Measurements from ENCODE around the gene OR5V1.
"Not testable (repeated sequence)": the region's sequence is repeated elsewhere in the genome, so short reads cannot be mapped to it uniquely, and the experiment has no call there.

Gene OR5V1

DNA sequence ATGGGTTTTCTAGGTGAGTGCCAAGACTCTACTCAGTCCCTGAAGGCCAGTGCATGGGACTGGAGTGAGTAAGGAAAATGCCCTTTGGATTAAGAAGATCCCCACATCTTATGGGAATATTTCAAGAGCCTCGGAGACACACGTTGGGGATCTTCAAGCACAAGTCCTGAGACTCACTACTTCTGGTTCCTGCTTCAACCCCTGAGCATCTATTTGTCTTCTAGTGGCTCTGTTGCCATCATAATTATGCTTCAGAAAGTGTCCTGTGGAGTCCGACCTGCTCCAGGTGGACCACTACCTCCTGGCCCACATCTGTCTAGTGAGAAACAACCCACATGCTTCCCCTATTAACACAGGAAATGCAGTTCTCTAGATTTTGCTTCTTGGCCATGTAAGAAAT is at the start of gene OR5V1:
TSS of gene OR5V1 (minus strand) at position 101 of the 400 bp plus-strand sequence. CDS start 12,670 bp downstream, outside the sequence.
- no peaks in the 10 kb centered on the region for H3K4me1 Mint-ChIP-seq

DNA sequence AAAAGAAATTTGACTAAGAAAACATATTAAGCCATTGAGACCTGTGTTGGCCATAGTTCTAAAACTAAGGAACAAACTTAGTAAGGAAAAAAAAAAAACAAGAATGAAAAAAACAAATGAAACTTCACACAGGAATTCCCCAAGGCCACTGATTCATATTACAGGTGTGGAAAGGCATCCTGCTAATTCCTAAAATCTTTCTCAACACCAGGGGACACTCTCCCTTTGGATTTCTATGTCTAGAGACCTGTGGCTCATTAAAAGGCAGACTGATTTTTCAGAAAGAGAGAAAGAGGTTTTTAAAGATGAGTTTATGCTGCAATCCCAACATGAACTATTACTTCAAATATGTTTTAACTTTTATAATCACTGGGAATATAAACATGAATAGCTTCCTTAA is 45.9 kb upstream of the OR5V1 start, which contains the start of gene OR12D1:
TSS of gene OR12D1 (plus strand) at position 341 of the 400 bp plus-strand sequence.
- Mint-ChIP-seq H3K4me1 (no peaks in the 10 kb centered on the region), H3K9me3 (peaks cover 22 to 30% of the 10 kb centered on the region in 2 donors), H3K27me3 (peaks cover 44% of the 10 kb centered on the region), H3K27ac (no peak within 1 kb of the TSS), H3K4me3 (no peak within 1 kb of the TSS)
- DNase-seq: no peak
- ATAC-seq: no peak

More for the DNA sequence above, at the start of gene OR5V1:
- no peak within 1 kb of the TSS for H3K27ac Mint-ChIP-seq
- peaks cover 21% of the 10 kb centered on the region for H3K27me3 Mint-ChIP-seq
- no peaks in the 10 kb centered on the region for H3K9me3 Mint-ChIP-seq
- no peak within 1 kb of the TSS for H3K4me3 Mint-ChIP-seq
- DNase-seq (no peak), ATAC-seq (no peak)

DNA sequence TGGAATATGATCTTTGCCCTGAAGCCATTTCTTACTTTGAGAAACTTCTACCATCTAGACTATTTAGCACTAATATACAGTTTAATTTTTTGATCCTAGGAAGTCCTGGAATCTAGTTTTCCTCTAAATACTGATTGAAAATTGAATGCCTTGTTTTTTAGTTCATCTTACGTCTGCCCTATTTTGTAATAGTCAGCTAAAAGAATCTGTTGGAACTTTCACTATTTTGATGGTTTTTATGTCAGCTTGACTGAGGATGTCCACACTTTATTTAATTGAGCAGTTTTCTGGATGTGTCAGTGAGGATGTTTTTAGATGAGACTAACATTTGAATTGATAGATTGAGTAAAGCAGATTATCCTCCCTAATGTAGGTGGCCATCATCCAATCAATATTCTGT is 35.1 kb upstream of the OR5V1 start:
- H3K9me3 Mint-ChIP-seq: peaks cover 0 to 5% of the 10 kb centered on the region in 2 donors
- DNase-seq (no peak), ATAC-seq (no peak)
- no peaks in the 10 kb centered on the region for H3K4me1 Mint-ChIP-seq
- H3K27me3 Mint-ChIP-seq: peaks cover 52% of the 10 kb centered on the region
- no peak overlapping the region for H3K4me3 Mint-ChIP-seq
- no peak overlapping the region for H3K27ac Mint-ChIP-seq

DNA sequence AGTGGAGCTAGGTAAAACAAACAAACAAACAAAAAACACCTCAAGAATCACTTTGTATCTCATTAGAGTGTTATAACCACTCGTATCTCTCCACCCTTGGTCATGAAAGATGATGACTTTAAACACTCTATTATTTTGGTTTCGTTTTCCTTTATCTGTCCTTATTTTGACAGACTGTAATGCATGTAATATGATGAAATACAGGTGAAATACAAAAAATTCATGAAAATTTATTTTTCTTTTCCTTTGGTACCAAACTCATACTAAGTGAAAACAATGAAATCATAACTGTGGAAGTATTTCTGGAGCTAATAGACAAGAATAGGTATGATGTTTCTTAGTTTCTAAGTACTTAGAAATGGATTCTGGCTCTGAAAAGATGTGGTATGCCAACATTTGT is 30.9 kb upstream of the OR5V1 start:
- peaks cover 57% of the 10 kb centered on the region for H3K27me3 Mint-ChIP-seq
- DNase-seq: no peak
- H3K4me1 Mint-ChIP-seq: no peaks in the 10 kb centered on the region
- no peak overlapping the region for H3K4me3 Mint-ChIP-seq
- H3K27ac Mint-ChIP-seq: no peak overlapping the region
- no peaks in the 10 kb centered on the region for H3K9me3 Mint-ChIP-seq
- ATAC-seq: no peak

DNA sequence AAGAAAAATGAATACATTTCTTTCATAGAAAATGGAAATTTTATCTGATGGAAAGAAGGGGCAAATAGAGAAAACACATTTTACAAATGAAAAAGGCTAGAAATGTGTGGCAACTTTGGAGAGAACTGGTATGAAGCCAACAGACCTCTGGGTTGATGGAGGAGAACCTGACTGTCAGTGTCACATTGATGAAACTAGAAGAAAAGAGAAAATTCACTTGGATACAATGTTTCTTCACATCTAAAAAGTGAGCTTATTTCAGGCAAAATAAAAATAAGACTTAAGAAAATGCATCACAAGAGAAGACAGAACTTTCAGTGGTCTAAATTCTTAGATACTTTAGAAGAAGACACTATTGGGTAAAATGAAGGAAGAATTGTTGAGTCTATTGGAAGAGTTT is 26.7 kb upstream of the OR5V1 start, which contains the start of gene OR12D2:
TSS of gene OR12D2 (plus strand) at position 301 of the 400 bp plus-strand sequence. CDS start 1,069 bp downstream, outside the sequence.
- Mint-ChIP-seq H3K27me3 (peaks cover 57% of the 10 kb centered on the region), H3K4me1 (no peaks in the 10 kb centered on the region), H3K9me3 (no peaks in the 10 kb centered on the region), H3K27ac (no peak within 1 kb of the TSS), H3K4me3 (no peak within 1 kb of the TSS)
- ATAC-seq (no peak), DNase-seq (no peak)

GRCh38 chr6:29388533-29388932 is 19.9 kb upstream of the OR5V1 start:
- Mint-ChIP-seq H3K9me3 (no peaks in the 10 kb centered on the region), H3K27ac (no peak overlapping the region), H3K27me3 (peaks cover 46% of the 10 kb centered on the region), H3K4me3 (no peak overlapping the region), H3K4me1 (no peaks in the 10 kb centered on the region)
- ATAC-seq (no peak), DNase-seq (no peak)

- peaks cover 25% of the 10 kb centered on the region for H3K27me3 Mint-ChIP-seq
- H3K9me3 Mint-ChIP-seq: no peaks in the 10 kb centered on the region
- DNase-seq (no peak), ATAC-seq (no peak)
- no peak overlapping the region for H3K27ac Mint-ChIP-seq
- no peaks in the 10 kb centered on the region for H3K4me1 Mint-ChIP-seq
- H3K4me3 Mint-ChIP-seq: no peak overlapping the region
Observed at GRCh38 chr6:29376003-29376402, 7.3 kb upstream of the OR5V1 start.

DNA sequence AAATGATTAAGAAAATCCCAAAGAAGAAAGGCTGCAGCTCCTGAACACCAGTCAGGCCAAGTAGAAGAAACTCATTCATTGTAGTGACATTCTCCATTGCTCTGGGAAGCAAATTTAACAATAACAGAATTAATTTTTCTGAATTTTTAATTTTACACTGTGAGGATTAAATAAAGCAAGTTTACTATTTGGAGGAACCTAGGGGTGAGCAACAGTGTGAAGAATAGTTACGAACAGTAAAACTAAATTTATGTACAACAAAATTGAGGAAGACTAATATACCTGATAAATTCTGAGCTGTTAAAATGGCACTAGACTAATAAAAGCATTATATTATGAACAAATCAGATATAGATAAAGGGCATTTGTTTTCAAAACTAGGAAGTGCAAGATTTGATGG is 6.5 kb upstream of the OR5V1 start, which contains the start of gene OR12D3:
TSS of gene OR12D3 (minus strand) at position 101 of the 400 bp plus-strand sequence. CDS start at position 97, 4 bp downstream.
- H3K27me3 Mint-ChIP-seq: peaks cover 25% of the 10 kb centered on the region
- H3K27ac Mint-ChIP-seq: no peak within 1 kb of the TSS
- H3K9me3 Mint-ChIP-seq: no peaks in the 10 kb centered on the region
- no peak within 1 kb of the TSS for H3K4me3 Mint-ChIP-seq
- H3K4me1 Mint-ChIP-seq: no peaks in the 10 kb centered on the region
- DNase-seq: no peak
- ATAC-seq: no peak

DNA sequence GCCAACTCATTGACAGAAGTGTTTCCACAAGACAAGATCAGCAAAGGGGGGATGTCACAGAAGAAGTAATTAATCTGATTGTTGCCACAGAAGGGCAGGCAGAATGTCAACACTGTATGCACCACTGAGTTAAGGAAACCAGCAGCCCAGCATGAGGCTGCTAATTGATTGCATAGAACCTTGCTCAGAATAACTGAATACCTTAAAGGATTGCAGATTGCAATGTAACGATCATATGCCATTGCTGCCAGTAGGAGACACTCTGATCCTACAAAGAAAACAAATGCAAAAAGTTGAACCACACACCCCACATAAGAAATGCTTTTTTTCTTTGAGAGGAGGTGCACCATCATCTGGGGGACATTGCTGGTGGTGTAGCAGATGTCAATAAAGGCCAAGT is 13.1 kb downstream of the OR5V1 start:
- DNase-seq: no peak
- no peak overlapping the region for H3K27ac Mint-ChIP-seq
- no peak overlapping the region for H3K4me3 Mint-ChIP-seq
- H3K27me3 Mint-ChIP-seq: peaks cover 53% of the 10 kb centered on the region
- H3K9me3 Mint-ChIP-seq: peaks cover 15 to 17% of the 10 kb centered on the region in 2 donors
- H3K4me1 Mint-ChIP-seq: no peaks in the 10 kb centered on the region
- ATAC-seq: no peak

GRCh38 chr6:29354980-29355379 is 13.7 kb downstream of the OR5V1 start:
- ATAC-seq: no peak
- no peaks in the 10 kb centered on the region for H3K4me1 Mint-ChIP-seq
- no peak overlapping the region for H3K27ac Mint-ChIP-seq
- H3K9me3 Mint-ChIP-seq: peaks cover 15 to 17% of the 10 kb centered on the region in 2 donors
- peaks cover 47% of the 10 kb centered on the region for H3K27me3 Mint-ChIP-seq
- no peak for DNase-seq
- H3K4me3 Mint-ChIP-seq: no peak overlapping the region

DNA sequence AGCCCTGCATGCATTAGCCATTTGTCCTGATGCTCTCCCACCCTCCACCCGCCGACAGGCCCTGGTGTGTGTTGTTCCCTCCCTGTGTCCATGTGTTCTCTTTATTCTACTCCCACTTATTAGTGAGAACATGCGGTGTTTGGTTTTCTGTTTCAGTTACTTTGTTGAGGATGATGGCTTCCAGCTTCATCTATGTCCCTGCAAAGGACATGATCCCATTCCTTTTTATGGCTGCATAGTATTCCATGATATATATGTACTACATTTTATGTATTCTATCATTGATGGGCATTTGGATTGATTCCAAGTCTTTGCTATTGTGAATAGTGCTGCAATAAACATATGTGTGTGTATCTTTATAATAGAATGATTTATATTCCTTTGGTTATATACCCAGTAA is 19.3 kb downstream of the OR5V1 start:
- Mint-ChIP-seq H3K9me3 (peaks cover 15 to 17% of the 10 kb centered on the region in 2 donors), H3K27me3 (peaks cover 26% of the 10 kb centered on the region)
- ATAC-seq, H3K4me3 Mint-ChIP-seq, H3K27ac Mint-ChIP-seq, H3K4me1 Mint-ChIP-seq, DNase-seq: not testable (repeated sequence)

- Mint-ChIP-seq H3K27ac (no peak overlapping the region), H3K9me3 (no peaks in the 10 kb centered on the region), H3K27me3 (peaks cover 15% of the 10 kb centered on the region), H3K4me1 (no peaks in the 10 kb centered on the region), H3K4me3 (no peak overlapping the region)
- DNase-seq: no peak
- ATAC-seq: no peak
Observed at GRCh38 chr6:29345380-29345779, 23.3 kb downstream of the OR5V1 start.

- DNase-seq (no peak), ATAC-seq (no peak)
- Mint-ChIP-seq H3K4me3 (no peak overlapping the region), H3K27me3 (peaks cover 53% of the 10 kb centered on the region), H3K4me1 (peaks cover 7% of the 10 kb centered on the region), H3K9me3 (no peaks in the 10 kb centered on the region), H3K27ac (no peak overlapping the region)
Observed at GRCh38 chr6:29336269-29336668, 32.4 kb downstream of the OR5V1 start.

GRCh38 chr6:29332676-29333075 is 36.0 kb downstream of the OR5V1 start:
- Mint-ChIP-seq H3K27me3 (peaks cover 49% of the 10 kb centered on the region), H3K4me3 (no peak overlapping the region), H3K4me1 (peaks cover 7% of the 10 kb centered on the region), H3K27ac (no peak overlapping the region), H3K9me3 (no peaks in the 10 kb centered on the region)
- DNase-seq (no peak), ATAC-seq (no peak)

GRCh38 chr6:29325777-29326176 is 42.9 kb downstream of the OR5V1 start:
- DNase-seq (no peak), ATAC-seq (no peak)
- Mint-ChIP-seq H3K9me3 (no peaks in the 10 kb centered on the region), H3K4me1 (no peaks in the 10 kb centered on the region), H3K4me3 (no peak overlapping the region), H3K27ac (no peak overlapping the region), H3K27me3 (peaks cover 32% of the 10 kb centered on the region)

DNA sequence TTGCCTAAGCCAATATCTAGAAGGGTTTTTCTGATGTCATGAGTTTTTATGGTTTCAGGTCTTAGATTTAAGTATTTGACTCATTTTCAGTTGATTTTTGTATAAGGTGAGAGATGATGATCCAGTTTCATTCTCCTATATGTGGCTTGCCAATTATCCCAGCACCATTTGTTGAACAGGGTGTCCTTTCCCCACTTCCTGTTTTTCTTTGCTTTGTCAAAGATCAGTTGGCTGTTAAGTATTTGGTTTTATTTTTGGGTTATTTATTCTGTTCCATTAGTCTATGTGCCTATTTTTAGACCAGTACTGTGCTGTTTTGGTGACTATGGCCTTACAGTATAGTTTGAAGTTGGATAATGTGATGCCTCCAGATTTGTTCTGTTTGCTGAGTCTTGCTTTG is 45.3 kb downstream of the OR5V1 start:
- not testable (repeated sequence) for ATAC-seq, DNase-seq, H3K4me3 Mint-ChIP-seq, H3K4me1 Mint-ChIP-seq, H3K27ac Mint-ChIP-seq, H3K9me3 Mint-ChIP-seq
- H3K27me3 Mint-ChIP-seq: peaks cover 22% of the 10 kb centered on the region

- no peak overlapping the region for H3K27ac Mint-ChIP-seq
- no peaks in the 10 kb centered on the region for H3K4me1 Mint-ChIP-seq
- H3K27me3 Mint-ChIP-seq: peaks cover 14% of the 10 kb centered on the region
- no peak for DNase-seq
- H3K4me3 Mint-ChIP-seq: no peak overlapping the region
- ATAC-seq: no peak
- H3K9me3 Mint-ChIP-seq: no peaks in the 10 kb centered on the region
Observed at GRCh38 chr6:29319931-29320330, 48.7 kb downstream of the OR5V1 start.

All from stimulated activated naive CD8-positive, alpha-beta T cell treated with anti-CD3 and anti-CD28 coated beads, Interleukin-15, amount 100 ng/mL, for 72 hours (primary cell).